A673 (cell line): ENCODE data around the gene CENPU. TPM values are rescaled to one million over a fixed set of nuclear protein-coding genes. Genes with fewer than 3 reads are reported as not detected.

Experiments used
- BruUV-seq: library from RNA; stranded (reverse); fragments of 400-500 nt; replicated peaks from 2 replicates; lab custom pipeline; 2021; lab: Mats Ljungman, UMichigan
- CTCF ChIA-PET: fragments of 300-600 bp; sonication (Branson Sonifier 250); formaldehyde crosslinking; loops from one replicate; lab custom pipeline; 2022; ENCODE audit warnings: antibody characterized with exemption; lab: Charles Lee
- POLR2A ChIA-PET: fragments of 300-600 bp; sonication (Branson Sonifier 250); formaldehyde crosslinking; loops from one replicate; lab custom pipeline; 2022; ENCODE audit warnings: antibody characterized with exemption; ENCODE audit not compliant: low non-redundant PET; lab: Charles Lee
- DNase-seq: peaks from one replicate; pipeline ENCODE4 v3.0.0-alpha.2; 2015; ENCODE audit warnings: low spot score
- H3K27ac ChIP-seq: fragments of 200-600 bp; sonication (generic); 2 replicates; pipeline ENCODE4 v1.5.1; 2016; ENCODE audit warnings: mixed run types, low read depth, mild to moderate bottlenecking, mixed read lengths, antibody characterized with exemption, low read length; ENCODE audit not compliant: poor library complexity, severe bottlenecking
- H3K27me3 ChIP-seq: fragments of 200-600 bp; sonication (generic); replicated peaks from 2 replicates; pipeline ENCODE4 v1.6.1; 2017; ENCODE audit warnings: mixed run types, low read depth, mild to moderate bottlenecking, mixed read lengths, antibody characterized with exemption, low read length; ENCODE audit not compliant: insufficient read depth, poor library complexity
- H3K36me3 ChIP-seq: fragments of 200-600 bp; sonication (generic); 2 replicates; pipeline ENCODE4 v1.6.1; 2016; ENCODE audit warnings: mixed run types, mild to moderate bottlenecking, mixed read lengths, antibody characterized with exemption, low read length; ENCODE audit not compliant: insufficient read depth, poor library complexity, severe bottlenecking
- H3K4me1 ChIP-seq: fragments of 200-600 bp; sonication (generic); 2 replicates; pipeline ENCODE4 v1.6.1; 2017; ENCODE audit warnings: mixed run types, mild to moderate bottlenecking, mixed read lengths, antibody characterized with exemption, low read length; ENCODE audit not compliant: insufficient read depth, poor library complexity, severe bottlenecking
- H3K4me3 ChIP-seq: fragments of 200-600 bp; sonication (generic); 2 replicates; pipeline ENCODE4 v1.5.1; 2016; ENCODE audit warnings: low read depth, mixed run types, mild to moderate bottlenecking, mixed read lengths, low read length; ENCODE audit not compliant: poor library complexity, severe bottlenecking
- H3K9me3 ChIP-seq: fragments of 200-600 bp; sonication (generic); 2 replicates; pipeline ENCODE4 v1.6.1; 2016; ENCODE audit warnings: mixed run types, low read depth, mild to moderate bottlenecking, mixed read lengths, antibody characterized with exemption, low read length; ENCODE audit not compliant: poor library complexity, severe bottlenecking
- CTCF ChIP-seq: fragments of 300-800, 200-600 bp; sonication (generic); conservative IDR thresholded peaks from 2 replicates; pipeline ENCODE4 v1.5.1; 2017; ENCODE audit warnings: low read depth, mild to moderate bottlenecking, antibody characterized with exemption, low read length, moderate library complexity, mixed read lengths
- EZH2 ChIP-seq: fragments of 200-600 bp; sonication (generic); IDR thresholded peaks from 2 replicates; pipeline ENCODE4 v1.6.1; 2017; ENCODE audit warnings: borderline replicate concordance, low read depth, mild to moderate bottlenecking, mixed read lengths, antibody characterized with exemption, low read length; ENCODE audit not compliant: poor library complexity, severe bottlenecking
- intact Hi-C: fragments of 100-400 bp; cut with micrococcal nuclease; formaldehyde crosslinking; loops from one replicate; pipeline ENCODE4 v1.10.0; 2022; ENCODE audit not compliant: unreplicated experiment
- total RNA-seq: library from RNA; stranded (reverse); gene quantifications from 2 replicates; pipeline ENCODE4 v1.2.3, GENCODE V29; 2021

The CENPU gene
- total RNA-seq, 1 experiment from 2014 or later: 87.3 TPM

GRCh38 chr4:184669251-184669650 is 64.6 kb downstream of the CENPU start:
- Histone ChIP-seq H3K4me1 (no peaks in the 10 kb centered on the region), H3K27ac (no peak overlapping the region), H3K4me3 (no peak overlapping the region), H3K36me3 (peaks cover 25% of the 10 kb centered on the region), H3K27me3 (no peaks in the 10 kb centered on the region), H3K9me3 (no peaks in the 10 kb centered on the region)
- BruUV-seq: no TSS peak
- no peak for TF ChIP-seq CTCF
- TF ChIP-seq EZH2: no peak
- DNase-seq: no peak
- CTCF ChIA-PET: no interaction called here
- POLR2A ChIA-PET: no interaction called here
- intact Hi-C loops: no loop called here

- CTCF ChIA-PET: no interaction called here
- Histone ChIP-seq H3K4me1 (no peaks in the 10 kb centered on the region), H3K36me3 (peaks cover 23% of the 10 kb centered on the region), H3K9me3 (no peaks in the 10 kb centered on the region), H3K4me3 (no peak overlapping the region), H3K27me3 (no peaks in the 10 kb centered on the region), H3K27ac (no peak overlapping the region)
- no peak for TF ChIP-seq CTCF
- no peak for TF ChIP-seq EZH2
- no peak for DNase-seq
- POLR2A ChIA-PET: no interaction called here
- no TSS peak for BruUV-seq
- intact Hi-C loops: no loop called here
These were observed 65.3 kb downstream of the CENPU start for GRCh38 chr4:184668511-184669114.

GRCh38 chr4:184668096-184668495 is 65.8 kb downstream of the CENPU start:
- intact Hi-C loops: no loop called here
- TF ChIP-seq EZH2 (no peak), CTCF (no peak)
- H3K4me1 ChIP-seq: no peaks in the 10 kb centered on the region
- H3K4me3 ChIP-seq: no peak overlapping the region
- BruUV-seq: no TSS peak
- no peaks in the 10 kb centered on the region for H3K27me3 ChIP-seq
- POLR2A ChIA-PET: no interaction called here
- no peaks in the 10 kb centered on the region for H3K9me3 ChIP-seq
- CTCF ChIA-PET: no interaction called here
- no peak for DNase-seq
- H3K27ac ChIP-seq: no peak overlapping the region
- H3K36me3 ChIP-seq: peaks cover 26% of the 10 kb centered on the region
